Upper lobe of right lung (tissue), 1 donor: ENCODE results near the gene SARDH. TPM values are rescaled to one million over a fixed set of nuclear protein-coding genes. Genes with fewer than 3 reads are reported as not detected.

Experiments used
- ATAC-seq: fragments of 200-7000 bp; cut with Tn5 transposase; one replicate; pipeline ENCODE4 v1.9.1; 2020; ENCODE audit warnings: mild to moderate bottlenecking, moderate library complexity
- DNase-seq: peaks from one replicate; pipeline ENCODE4 v3.0.0-alpha.2; 2020
- H3K27ac ChIP-seq: fragments of 200-600 bp; one replicate; pipeline ENCODE4 v1.8.0; 2022
- H3K27me3 ChIP-seq: fragments of 200-600 bp; one replicate; pipeline ENCODE4 v1.8.0; 2022; ENCODE audit warnings: mild to moderate bottlenecking
- H3K36me3 ChIP-seq: fragments of 200-600 bp; one replicate; pipeline ENCODE4 v1.8.0; 2022
- H3K4me1 ChIP-seq: fragments of 200-600 bp; one replicate; pipeline ENCODE4 v1.8.0; 2022
- H3K4me3 ChIP-seq: fragments of 200-600 bp; one replicate; pipeline ENCODE4 v1.8.0; 2022; ENCODE audit warnings: mild to moderate bottlenecking
- H3K9me3 ChIP-seq: fragments of 200-600 bp; one replicate; pipeline ENCODE4 v1.8.0; 2022
- intact Hi-C: fragments of 100-400 bp; cut with DNase I; formaldehyde crosslinking; loops from one replicate; pipeline ENCODE4 v1.11.0; 2022
- total RNA-seq: library from RNA; stranded (reverse); fragmentation: NEBNext Ultra II Directional; extraction: Animal tissue kit (Norgen Biotek cat#: 25700); gene quantifications from one replicate; pipeline ENCODE4 v1.2.1, GENCODE V29; 2021
- TF ChIP-seq, protein P1 (sequence below): fragments of 200-600 bp; IDR thresholded peaks from one replicate; pipeline ENCODE4 v1.8.0; 2022; ENCODE audit warnings: antibody characterized with exemption
- donor health status: DM: no; HTN: yes; CAD: no; lungs with severe emphysema.

SARDH gene
- total RNA-seq, 1 donor from 2014 or later = 6.8 TPM

DNA sequence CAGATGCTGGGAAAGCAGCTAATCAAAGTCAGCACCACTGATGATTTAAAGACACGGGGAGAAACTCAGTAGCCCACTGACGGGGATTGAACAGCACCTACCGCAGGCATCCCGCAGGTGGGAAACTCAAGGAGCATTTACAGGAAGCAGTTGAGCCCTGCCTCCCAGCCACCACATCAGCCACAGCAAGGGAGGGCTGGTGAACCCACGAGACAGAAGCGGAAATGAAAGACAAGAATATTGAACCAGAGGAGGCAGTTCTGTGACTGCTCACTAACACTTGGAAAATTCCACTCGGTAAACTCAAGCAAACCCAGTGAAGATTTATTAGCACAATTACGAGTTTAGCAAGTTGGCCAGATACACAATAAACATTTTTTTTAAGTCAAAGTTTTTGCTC, 118.4 kb downstream of the SARDH start:
- peak; percentile 65 for ATAC-seq
- TF ChIP-seq, protein P1, sequence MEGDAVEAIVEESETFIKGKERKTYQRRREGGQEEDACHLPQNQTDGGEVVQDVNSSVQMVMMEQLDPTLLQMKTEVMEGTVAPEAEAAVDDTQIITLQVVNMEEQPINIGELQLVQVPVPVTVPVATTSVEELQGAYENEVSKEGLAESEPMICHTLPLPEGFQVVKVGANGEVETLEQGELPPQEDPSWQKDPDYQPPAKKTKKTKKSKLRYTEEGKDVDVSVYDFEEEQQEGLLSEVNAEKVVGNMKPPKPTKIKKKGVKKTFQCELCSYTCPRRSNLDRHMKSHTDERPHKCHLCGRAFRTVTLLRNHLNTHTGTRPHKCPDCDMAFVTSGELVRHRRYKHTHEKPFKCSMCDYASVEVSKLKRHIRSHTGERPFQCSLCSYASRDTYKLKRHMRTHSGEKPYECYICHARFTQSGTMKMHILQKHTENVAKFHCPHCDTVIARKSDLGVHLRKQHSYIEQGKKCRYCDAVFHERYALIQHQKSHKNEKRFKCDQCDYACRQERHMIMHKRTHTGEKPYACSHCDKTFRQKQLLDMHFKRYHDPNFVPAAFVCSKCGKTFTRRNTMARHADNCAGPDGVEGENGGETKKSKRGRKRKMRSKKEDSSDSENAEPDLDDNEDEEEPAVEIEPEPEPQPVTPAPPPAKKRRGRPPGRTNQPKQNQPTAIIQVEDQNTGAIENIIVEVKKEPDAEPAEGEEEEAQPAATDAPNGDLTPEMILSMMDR = no peak
- no peak for DNase-seq
- no peaks in the 10 kb centered on the region for H3K9me3 ChIP-seq
- no peak overlapping the region for H3K4me3 ChIP-seq
- intact Hi-C loops = no loop called here
- H3K36me3 ChIP-seq = no peaks in the 10 kb centered on the region
- no peak overlapping the region for H3K27ac ChIP-seq
- H3K27me3 ChIP-seq = peaks cover 24% of the 10 kb centered on the region
- no peaks in the 10 kb centered on the region for H3K4me1 ChIP-seq

DNA sequence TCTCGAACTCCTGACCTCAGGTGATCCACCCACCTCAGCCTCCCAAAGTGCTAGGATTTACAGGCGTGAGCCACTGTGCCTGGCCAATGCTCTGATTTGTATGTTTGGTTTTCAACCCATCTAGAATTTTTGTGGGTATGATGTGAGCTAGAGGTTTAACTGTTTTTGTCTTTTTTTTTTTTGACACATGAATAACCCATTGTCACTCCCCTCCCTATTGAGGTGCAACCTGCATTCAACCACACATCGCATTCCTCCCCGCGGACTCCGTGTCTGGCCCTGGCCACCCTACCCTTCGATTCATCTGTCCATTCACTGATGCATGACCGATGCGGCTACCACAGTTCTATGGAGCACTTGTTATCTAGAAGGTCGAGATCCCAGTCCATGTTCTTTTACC, 119.4 kb downstream of the SARDH start:
- Histone ChIP-seq H3K36me3 (no peaks in the 10 kb centered on the region), H3K4me1 (no peaks in the 10 kb centered on the region), H3K9me3 (no peaks in the 10 kb centered on the region), H3K27me3 (peaks cover 29% of the 10 kb centered on the region), H3K4me3 (no peak overlapping the region), H3K27ac (no peak overlapping the region)
- intact Hi-C loops = no loop called here
- DNase-seq (no peak), ATAC-seq (no peak)
- TF ChIP-seq, protein P1 = no peak

DNA sequence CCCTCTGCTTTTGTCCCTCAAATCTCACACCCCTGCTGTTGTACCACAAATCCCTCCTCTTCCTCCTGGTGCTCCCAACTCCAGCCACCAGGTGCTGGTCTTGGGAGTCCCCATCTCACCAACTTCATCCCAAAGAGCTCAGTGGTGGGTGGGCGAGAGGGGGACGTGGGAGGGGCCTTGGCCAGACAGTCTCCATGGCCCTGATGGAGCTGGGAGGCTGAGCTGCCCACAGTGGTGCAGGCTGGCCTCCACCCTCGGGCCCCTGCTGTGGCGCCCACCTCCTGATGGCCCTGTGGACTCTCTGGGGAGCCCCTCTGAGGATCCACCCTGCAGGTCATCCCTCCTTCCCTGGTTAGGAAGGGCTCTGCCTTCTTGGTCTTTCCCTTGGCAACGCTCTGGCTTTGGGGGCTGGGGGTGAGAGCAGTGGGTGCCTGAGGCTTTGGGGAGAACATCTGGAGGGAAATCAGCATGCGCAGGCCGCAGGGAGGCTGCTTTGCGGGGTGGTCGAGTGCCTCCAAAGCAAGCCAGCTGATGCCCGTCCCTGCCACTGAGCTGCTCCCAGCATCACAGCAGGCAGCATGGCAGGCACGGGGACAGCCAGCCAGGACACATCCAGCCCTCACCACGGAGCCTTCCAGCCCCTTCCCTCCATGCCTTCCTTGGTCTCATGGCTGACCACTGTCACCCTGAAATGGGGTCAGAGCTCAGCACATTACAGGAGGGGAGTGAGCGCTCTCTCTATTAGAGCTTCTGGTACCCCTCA, 121.3 kb downstream of the SARDH start:
- Histone ChIP-seq H3K4me1 (no peaks in the 10 kb centered on the region), H3K4me3 (no peak overlapping the region), H3K36me3 (no peaks in the 10 kb centered on the region), H3K27me3 (peaks cover 26% of the 10 kb centered on the region), H3K27ac (no peak overlapping the region), H3K9me3 (no peaks in the 10 kb centered on the region)
- no peak for ATAC-seq
- TF ChIP-seq, protein P1 = no peak
- intact Hi-C loops = no loop called here
- no peak for DNase-seq

DNA sequence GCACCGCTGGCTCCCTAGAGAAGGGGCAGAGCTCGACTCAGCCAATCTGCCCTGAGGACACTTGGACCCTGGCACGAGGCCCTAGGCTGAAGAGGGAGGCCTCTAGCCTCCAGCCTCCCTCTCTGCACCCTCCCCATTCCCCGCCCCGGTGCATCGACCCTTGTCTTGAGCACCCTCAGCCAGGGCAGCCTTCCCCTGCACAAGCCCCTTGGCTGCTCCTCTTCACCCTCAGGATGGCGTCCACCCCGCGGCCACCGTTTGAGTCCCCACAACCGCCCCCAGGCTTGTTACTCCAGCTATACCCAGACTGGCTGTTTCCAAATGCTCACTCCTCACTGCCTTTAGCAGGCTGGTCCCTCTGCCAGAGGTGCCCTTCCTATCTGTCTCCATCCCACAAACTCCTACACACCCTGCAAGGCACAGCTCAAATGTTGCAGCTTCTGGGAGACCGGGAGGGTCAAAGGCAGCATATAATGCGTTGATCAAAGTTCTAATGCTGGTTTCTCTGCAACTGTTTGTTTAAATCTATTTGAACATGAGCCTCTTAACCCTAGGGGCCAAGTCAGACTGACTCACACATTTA, 122.5 kb downstream of the SARDH start:
- no peaks in the 10 kb centered on the region for H3K4me1 ChIP-seq
- ATAC-seq (no peak), DNase-seq (no peak)
- TF ChIP-seq, protein P1 = no peak
- H3K36me3 ChIP-seq = no peaks in the 10 kb centered on the region
- no peak overlapping the region for H3K4me3 ChIP-seq
- H3K27me3 ChIP-seq = peaks cover 32% of the 10 kb centered on the region
- H3K9me3 ChIP-seq = no peaks in the 10 kb centered on the region
- no peak overlapping the region for H3K27ac ChIP-seq
- intact Hi-C loops = no loop called here

DNA sequence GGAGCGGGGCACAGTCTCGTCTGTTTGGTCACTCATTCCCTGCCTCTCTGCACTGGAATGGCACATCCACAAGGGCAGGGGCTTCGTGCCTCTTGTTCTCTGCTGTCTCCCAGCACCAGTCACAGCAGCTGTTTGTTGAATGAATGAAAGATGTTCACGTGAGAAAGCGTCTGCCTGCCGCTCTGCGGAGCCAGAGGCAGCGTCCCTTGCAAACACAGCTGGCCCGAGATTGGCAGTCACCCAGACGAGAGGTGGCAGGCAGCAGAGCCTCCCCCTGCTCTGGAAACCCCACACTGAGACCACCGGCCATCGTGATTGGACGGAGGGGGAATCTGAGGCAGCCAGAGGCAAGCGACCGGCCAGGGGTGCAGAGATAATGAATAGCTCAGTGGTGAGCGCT, 123.0 kb downstream of the SARDH start:
- Histone ChIP-seq H3K27ac (no peak overlapping the region), H3K9me3 (no peaks in the 10 kb centered on the region), H3K4me3 (no peak overlapping the region), H3K4me1 (no peaks in the 10 kb centered on the region), H3K27me3 (peaks cover 37% of the 10 kb centered on the region), H3K36me3 (no peaks in the 10 kb centered on the region)
- DNase-seq (no peak), ATAC-seq (no peak)
- TF ChIP-seq, protein P1 = no peak
- intact Hi-C loops = no loop called here
